Fibroblast of skin of right biceps (primary cell): ENCODE data around the gene ZNF738.
"Not testable (repeated sequence)": the region's sequence is repeated elsewhere in the genome, so short reads cannot be mapped to it uniquely, and the experiment has no call there.

Source experiments
- DNase-seq: peaks from one replicate; pipeline ENCODE4 v3.0.0-alpha.2; 2013

ZNF738 gene

GRCh38 chr19:21358768-21359451 is at the start of gene ZNF738:
Gene ZNF738 (plus strand): TSS chr19:21359000. CDS start chr19:21359141, 141 bp downstream.
- peak; percentile 96 for DNase-seq

- not testable (repeated sequence) for DNase-seq
Observed at GRCh38 chr19:21312807-21313206, 46.0 kb upstream of the ZNF738 start.

GRCh38 chr19:21314676-21315075 is 44.1 kb upstream of the ZNF738 start:
- DNase-seq = no peak

GRCh38 chr19:21317821-21318220 is 41.0 kb upstream of the ZNF738 start:
- DNase-seq = no peak

- DNase-seq = no peak
Observed at GRCh38 chr19:21321134-21321533, 37.7 kb upstream of the ZNF738 start.

GRCh38 chr19:21321996-21322395 is 36.8 kb upstream of the ZNF738 start:
- DNase-seq = peak; percentile 20

- no peak for DNase-seq
Observed at GRCh38 chr19:21322528-21322927, 36.3 kb upstream of the ZNF738 start.

GRCh38 chr19:21323000-21323399 is 35.8 kb upstream of the ZNF738 start:
- DNase-seq = no peak

GRCh38 chr19:21326169-21326568 is 32.6 kb upstream of the ZNF738 start:
- DNase-seq = no peak

- peak; percentile 8 for DNase-seq
Observed at GRCh38 chr19:21328406-21328805, 30.4 kb upstream of the ZNF738 start.

GRCh38 chr19:21328885-21329605 is 29.8 kb upstream of the ZNF738 start, which contains the start of gene ZNF708:
Gene ZNF708 (minus strand): TSS chr19:21329410. CDS start chr19:21329212, 198 bp downstream.
- peak; percentile 93 for DNase-seq

GRCh38 chr19:21335721-21336120 is 23.1 kb upstream of the ZNF738 start:
- DNase-seq = no peak

GRCh38 chr19:21344841-21345240 is 14.0 kb upstream of the ZNF738 start:
- not testable (repeated sequence) for DNase-seq

GRCh38 chr19:21352830-21353229 is 6.0 kb upstream of the ZNF738 start:
- no peak for DNase-seq

GRCh38 chr19:21362291-21362690 is 3.5 kb downstream of the ZNF738 start:
- DNase-seq = no peak

GRCh38 chr19:21383980-21384582 is 25.3 kb downstream of the ZNF738 start:
- DNase-seq = no peak

GRCh38 chr19:21396121-21396520 is 37.3 kb downstream of the ZNF738 start:
- no peak for DNase-seq

- peak; percentile 95 for DNase-seq
Observed at GRCh38 chr19:21396893-21397572, 38.2 kb downstream of the ZNF738 start, which contains the start of gene ZNF493. Gene ZNF493 (plus strand): TSS chr19:21397133. CDS start chr19:21397238, 105 bp downstream.

- peak; percentile 0 for DNase-seq
Observed at GRCh38 chr19:21398851-21399250, 40.1 kb downstream of the ZNF738 start.

GRCh38 chr19:21402303-21402985 is 43.6 kb downstream of the ZNF738 start:
- DNase-seq = no peak

GRCh38 chr19:21410166-21410565 is 51.4 kb downstream of the ZNF738 start:
- DNase-seq = no peak

- DNase-seq = no peak
Observed at GRCh38 chr19:21422244-21422643, 63.4 kb downstream of the ZNF738 start.
